BLaER1 (cell line): ENCODE measurements around the gene MAN1A1.

ENCODE experiments used
- H3K27ac ChIP-seq: shearing (Covaris generic); formaldehyde crosslinking; 2 replicates; pipeline ENCODE4 v1.8.1; 2022
- H3K27me3 ChIP-seq: shearing (Covaris generic); formaldehyde crosslinking; 2 replicates; pipeline ENCODE4 v1.8.1; 2022
- H3K36me3 ChIP-seq: shearing (Covaris generic); formaldehyde crosslinking; 2 replicates; pipeline ENCODE4 v1.8.1; 2022
- H3K4me1 ChIP-seq: shearing (Covaris generic); formaldehyde crosslinking; 2 replicates; pipeline ENCODE4 v1.8.1; 2022
- H3K4me2 ChIP-seq: shearing (Covaris generic); formaldehyde crosslinking; 2 replicates; pipeline ENCODE4 v1.8.1; 2022
- H3K4me3 ChIP-seq: shearing (Covaris generic); formaldehyde crosslinking; 2 replicates; pipeline ENCODE4 v1.8.1; 2022
- H3K9ac ChIP-seq: shearing (Covaris generic); formaldehyde crosslinking; 2 replicates; pipeline ENCODE4 v1.8.1; 2022
- H3K9me3 ChIP-seq: shearing (Covaris generic); formaldehyde crosslinking; 2 replicates; pipeline ENCODE4 v1.8.1; 2022
- H4K20me1 ChIP-seq: shearing (Covaris generic); formaldehyde crosslinking; 2 replicates; pipeline ENCODE4 v1.8.1; 2022
- Cebpa-rat ChIP-seq: shearing (Covaris generic); IDR thresholded peaks from 2 replicates; pipeline ENCODE4 v1.8.1; 2022

Gene MAN1A1

DNA sequence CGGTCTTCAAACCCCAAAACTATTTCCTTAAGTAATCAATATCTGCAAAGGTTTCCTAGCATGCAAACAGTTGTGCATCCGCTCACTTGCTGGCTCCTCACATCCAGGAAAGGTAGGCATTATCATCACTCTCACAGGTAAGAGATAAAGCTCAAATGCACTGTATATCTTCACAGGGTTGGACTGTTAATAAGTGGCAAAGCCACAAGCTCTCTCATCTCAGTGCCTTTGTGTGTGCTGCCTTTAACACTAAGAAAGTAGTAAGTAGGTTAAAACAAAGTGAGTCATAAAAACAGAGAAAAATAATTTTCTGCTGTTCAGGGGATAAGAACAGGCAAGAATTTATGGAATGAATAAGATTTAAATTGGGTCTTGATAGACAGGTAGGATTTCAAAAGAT is 21.3 kb downstream of the MAN1A1 start:
- no peaks in the 10 kb centered on the region for H3K36me3 ChIP-seq
- no peaks in the 10 kb centered on the region for H3K4me1 ChIP-seq
- no peaks in the 10 kb centered on the region; the same call in 1 of the 2 replicates for H4K20me1 ChIP-seq
- no peak overlapping the region for H3K4me3 ChIP-seq
- no peaks in the 10 kb centered on the region for H3K9me3 ChIP-seq
- H3K27me3 ChIP-seq = no peaks in the 10 kb centered on the region
- TF ChIP-seq Cebpa-rat = no peak
- no peak overlapping the region for H3K27ac ChIP-seq
- H3K9ac ChIP-seq = no peak overlapping the region
- no peak overlapping the region for H3K4me2 ChIP-seq

DNA sequence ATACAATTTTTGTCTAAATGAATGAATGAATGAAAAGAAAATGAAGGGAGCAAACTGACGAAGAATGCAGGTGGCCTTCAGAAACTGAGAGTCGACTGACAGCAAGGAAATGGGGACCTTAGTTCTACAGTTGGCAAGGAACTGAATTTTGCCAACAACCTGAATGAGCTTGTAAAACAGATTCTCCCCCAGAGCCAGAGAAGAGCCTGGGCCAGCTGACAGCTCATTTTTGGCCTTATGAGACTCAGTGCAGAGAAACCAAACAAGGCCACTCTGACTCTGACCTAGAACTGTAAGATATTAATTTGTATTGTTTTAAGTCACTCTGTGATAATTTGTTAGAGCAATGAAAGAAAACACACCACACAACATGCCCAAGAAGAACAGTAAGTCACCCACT is 21.8 kb downstream of the MAN1A1 start:
- Histone ChIP-seq H3K9ac (no peak overlapping the region), H3K4me3 (no peak overlapping the region), H3K27ac (no peak overlapping the region), H4K20me1 (no peaks in the 10 kb centered on the region; the same call in 1 of the 2 replicates), H3K4me1 (peaks cover 3% of the 10 kb centered on the region; the same call in 1 of the 2 replicates), H3K9me3 (no peaks in the 10 kb centered on the region), H3K36me3 (no peaks in the 10 kb centered on the region), H3K27me3 (no peaks in the 10 kb centered on the region), H3K4me2 (no peak overlapping the region)
- no peak for TF ChIP-seq Cebpa-rat

DNA sequence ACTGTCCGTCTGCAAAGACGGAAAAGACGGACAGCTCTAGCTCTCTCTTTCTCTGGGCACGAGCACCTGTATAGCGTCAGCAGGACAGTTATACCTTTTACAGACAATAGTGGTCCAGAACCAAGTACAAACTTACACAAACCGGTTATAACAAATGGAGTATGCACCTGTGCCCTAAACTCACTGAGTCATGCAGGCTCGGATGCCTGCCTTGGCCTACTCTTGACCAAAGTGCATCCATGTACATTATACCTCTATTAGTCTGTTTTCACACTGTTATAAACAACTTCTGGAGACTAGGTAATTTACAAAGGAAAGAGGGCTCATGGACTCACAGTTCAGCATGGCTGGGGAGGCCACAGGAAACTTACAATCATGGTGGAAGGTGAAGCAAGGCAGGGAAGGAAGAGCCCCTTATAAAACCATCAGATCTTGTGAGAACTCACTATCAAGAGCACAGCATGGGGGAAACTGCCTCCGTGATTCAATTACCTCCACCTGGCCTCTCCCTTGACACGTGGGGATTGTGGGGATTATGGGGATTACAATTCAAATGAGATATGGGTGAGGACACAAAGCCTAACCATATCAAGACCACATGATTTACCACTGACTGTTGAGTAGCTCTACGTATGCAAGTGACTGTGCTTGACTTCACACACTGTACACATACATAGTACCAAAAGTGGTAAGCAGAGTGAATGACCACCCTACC is 23.1 kb downstream of the MAN1A1 start:
- H4K20me1 ChIP-seq = no peaks in the 10 kb centered on the region; the same call in 1 of the 2 replicates
- no peak overlapping the region for H3K4me2 ChIP-seq
- no peak overlapping the region for H3K27ac ChIP-seq
- no peaks in the 10 kb centered on the region for H3K9me3 ChIP-seq
- no peaks in the 10 kb centered on the region for H3K36me3 ChIP-seq
- H3K4me3 ChIP-seq = no peak overlapping the region
- H3K4me1 ChIP-seq = peaks cover 7% of the 10 kb centered on the region; the same call in 1 of the 2 replicates
- no peak overlapping the region for H3K9ac ChIP-seq
- TF ChIP-seq Cebpa-rat = no peak
- H3K27me3 ChIP-seq = no peaks in the 10 kb centered on the region

GRCh38 chr6:119325559-119326265 is 23.8 kb downstream of the MAN1A1 start:
- Histone ChIP-seq H3K27ac (no peak overlapping the region), H3K4me3 (no peak overlapping the region), H3K27me3 (no peaks in the 10 kb centered on the region), H3K9me3 (no peaks in the 10 kb centered on the region), H3K4me1 (peaks cover 7% of the 10 kb centered on the region; the same call in 1 of the 2 replicates), H3K36me3 (no peaks in the 10 kb centered on the region), H4K20me1 (no peaks in the 10 kb centered on the region; the same call in 1 of the 2 replicates), H3K4me2 (no peak overlapping the region), H3K9ac (no peak overlapping the region)
- TF ChIP-seq Cebpa-rat = no peak

- Histone ChIP-seq H3K4me1 (peaks cover 7% of the 10 kb centered on the region; the same call in 1 of the 2 replicates), H3K9ac (no peak overlapping the region), H3K9me3 (no peaks in the 10 kb centered on the region), H3K4me2 (no peak overlapping the region), H3K27ac (no peak overlapping the region), H4K20me1 (no peaks in the 10 kb centered on the region; the same call in 1 of the 2 replicates), H3K4me3 (no peak overlapping the region), H3K36me3 (no peaks in the 10 kb centered on the region), H3K27me3 (no peaks in the 10 kb centered on the region)
- no peak for TF ChIP-seq Cebpa-rat
Observed at GRCh38 chr6:119324718-119325117, 24.8 kb downstream of the MAN1A1 start.

DNA sequence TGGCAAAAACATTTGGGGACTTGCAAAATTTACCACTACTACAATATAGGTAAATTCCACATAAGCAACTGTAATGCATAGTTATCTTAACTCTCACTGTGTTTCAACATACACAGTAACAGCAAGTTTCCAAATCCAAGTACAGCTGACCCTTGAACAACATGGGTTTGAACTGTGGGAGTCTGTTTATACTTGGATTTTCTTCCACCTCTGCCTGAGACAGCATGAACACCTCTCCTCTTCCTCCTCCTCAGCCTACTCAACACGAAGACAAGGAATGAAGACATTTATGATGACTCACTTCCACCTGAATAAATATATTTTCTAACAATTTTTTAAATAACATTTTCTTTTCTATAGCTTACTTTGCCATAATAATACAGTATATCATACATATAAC is 25.6 kb downstream of the MAN1A1 start:
- Histone ChIP-seq H3K27ac (no peak overlapping the region), H4K20me1 (no peaks in the 10 kb centered on the region; the same call in 1 of the 2 replicates), H3K9ac (no peak overlapping the region), H3K4me1 (peaks cover 7% of the 10 kb centered on the region; the same call in 1 of the 2 replicates), H3K27me3 (no peaks in the 10 kb centered on the region), H3K4me3 (no peak overlapping the region), H3K9me3 (no peaks in the 10 kb centered on the region), H3K36me3 (no peaks in the 10 kb centered on the region), H3K4me2 (no peak overlapping the region)
- TF ChIP-seq Cebpa-rat = no peak

- H3K4me2 ChIP-seq = no peak overlapping the region
- no peaks in the 10 kb centered on the region for H3K36me3 ChIP-seq
- H3K4me1 ChIP-seq = peaks cover 7% of the 10 kb centered on the region; the same call in 1 of the 2 replicates
- no peak for TF ChIP-seq Cebpa-rat
- H3K27ac ChIP-seq = no peak overlapping the region
- H4K20me1 ChIP-seq = no peaks in the 10 kb centered on the region; the same call in 1 of the 2 replicates
- no peak overlapping the region for H3K9ac ChIP-seq
- H3K27me3 ChIP-seq = no peaks in the 10 kb centered on the region
- H3K4me3 ChIP-seq = no peak overlapping the region
- H3K9me3 ChIP-seq = no peaks in the 10 kb centered on the region
Observed at GRCh38 chr6:119323478-119323877, 26.1 kb downstream of the MAN1A1 start.

GRCh38 chr6:119322715-119323350 is 26.7 kb downstream of the MAN1A1 start:
- no peaks in the 10 kb centered on the region for H3K36me3 ChIP-seq
- no peak overlapping the region for H3K4me3 ChIP-seq
- H3K9ac ChIP-seq = no peak overlapping the region
- no peaks in the 10 kb centered on the region; the same call in 1 of the 2 replicates for H4K20me1 ChIP-seq
- no peaks in the 10 kb centered on the region for H3K27me3 ChIP-seq
- no peak overlapping the region; the same call in 1 of the 2 replicates for H3K4me2 ChIP-seq
- H3K27ac ChIP-seq = no peak overlapping the region
- H3K4me1 ChIP-seq = peaks cover 7% of the 10 kb centered on the region; the same call in 1 of the 2 replicates
- no peak for TF ChIP-seq Cebpa-rat
- H3K9me3 ChIP-seq = no peaks in the 10 kb centered on the region

DNA sequence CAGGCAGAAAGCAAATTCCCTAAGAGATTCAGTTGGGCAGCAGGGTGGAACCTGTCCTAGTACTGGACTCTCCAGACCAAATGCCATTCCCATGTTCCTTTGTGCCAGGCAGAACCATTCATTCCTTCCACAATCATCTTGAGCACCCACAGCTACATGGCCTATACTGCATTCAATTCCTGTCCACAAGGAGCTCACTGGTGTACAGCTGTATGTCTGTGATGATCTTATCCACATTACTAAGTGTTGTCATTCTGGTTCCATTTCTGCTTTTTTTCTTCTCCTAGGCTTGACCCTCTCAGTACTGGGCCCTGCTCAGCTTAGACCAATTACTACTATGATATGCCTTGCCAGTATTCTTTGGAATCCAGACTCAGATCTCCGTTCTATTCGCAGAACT is 27.5 kb downstream of the MAN1A1 start:
- no peak for TF ChIP-seq Cebpa-rat
- Histone ChIP-seq H3K4me3 (no peak overlapping the region), H3K9me3 (no peaks in the 10 kb centered on the region), H4K20me1 (no peaks in the 10 kb centered on the region; the same call in 1 of the 2 replicates), H3K4me2 (no peak overlapping the region), H3K27me3 (no peaks in the 10 kb centered on the region), H3K36me3 (no peaks in the 10 kb centered on the region), H3K9ac (no peak overlapping the region), H3K4me1 (peaks cover 7% of the 10 kb centered on the region; the same call in 1 of the 2 replicates), H3K27ac (no peak overlapping the region)

- no peak for TF ChIP-seq Cebpa-rat
- no peaks in the 10 kb centered on the region for H3K9me3 ChIP-seq
- peaks cover 7% of the 10 kb centered on the region; the same call in 1 of the 2 replicates for H3K4me1 ChIP-seq
- no peak overlapping the region for H3K27ac ChIP-seq
- no peaks in the 10 kb centered on the region for H3K27me3 ChIP-seq
- H4K20me1 ChIP-seq = no peaks in the 10 kb centered on the region
- no peak overlapping the region for H3K4me2 ChIP-seq
- H3K4me3 ChIP-seq = no peak overlapping the region
- no peaks in the 10 kb centered on the region for H3K36me3 ChIP-seq
- no peak overlapping the region for H3K9ac ChIP-seq
Observed at GRCh38 chr6:119319694-119320093, 29.9 kb downstream of the MAN1A1 start.
